ENCODE results near the gene CPLX3.

The CPLX3 gene

GRCh38 chr15:74847432-74847831 is 21.0 kb downstream of the CPLX3 start:
- no peak overlapping the region for H3K4me3 ChIP-seq (ENCODE audit: low read depth, low read length)
- in situ Hi-C loops (cut with HindIII; ENCODE audit: low sequenced_read_pairs): no loop called here
- no peak for TF ChIP-seq CTCF (IDR thresholded peaks at IDR 0.05; ENCODE audit: low read depth, low read length, missing control alignments)
- DNase-seq (ENCODE audit: low read depth): no peak

- H3K4me3 ChIP-seq (ENCODE audit: low read depth, low read length): no peak overlapping the region
- TF ChIP-seq CTCF (IDR thresholded peaks at IDR 0.05; ENCODE audit: low read depth, low read length, missing control alignments): no peak
- DNase-seq (ENCODE audit: low read depth): no peak
- in situ Hi-C loops (cut with HindIII; ENCODE audit: low sequenced_read_pairs): no loop called here
Measured at GRCh38 chr15:74850393-74850792, 24.0 kb downstream of the CPLX3 start.

- no peak for TF ChIP-seq CTCF (IDR thresholded peaks at IDR 0.05; ENCODE audit: low read depth, low read length, missing control alignments)
- H3K4me3 ChIP-seq (ENCODE audit: low read depth, low read length): no peak overlapping the region
- in situ Hi-C loops (cut with HindIII; ENCODE audit: low sequenced_read_pairs): no loop called here
- DNase-seq (ENCODE audit: low read depth): no peak
Measured at GRCh38 chr15:74851960-74852359, 25.5 kb downstream of the CPLX3 start.

- in situ Hi-C loops (cut with HindIII; ENCODE audit: low sequenced_read_pairs): no loop called here
- DNase-seq (ENCODE audit: low read depth): no peak
- H3K4me3 ChIP-seq (ENCODE audit: low read depth, low read length): no peak overlapping the region
- TF ChIP-seq CTCF (IDR thresholded peaks at IDR 0.05; ENCODE audit: low read depth, low read length, missing control alignments): no peak
Measured at GRCh38 chr15:74854453-74855022, 28.1 kb downstream of the CPLX3 start.

- no peak overlapping the region for H3K4me3 ChIP-seq (ENCODE audit: low read depth, low read length)
- in situ Hi-C loops (cut with HindIII; ENCODE audit: low sequenced_read_pairs): no loop called here
- TF ChIP-seq CTCF (IDR thresholded peaks at IDR 0.05; ENCODE audit: low read depth, low read length, missing control alignments): no peak
- no peak for DNase-seq (ENCODE audit: low read depth)
Measured at GRCh38 chr15:74855857-74856256, 29.4 kb downstream of the CPLX3 start.

- in situ Hi-C loops (cut with HindIII; ENCODE audit: low sequenced_read_pairs): no loop called here
- TF ChIP-seq CTCF (IDR thresholded peaks at IDR 0.05; ENCODE audit: low read depth, low read length, missing control alignments): no peak
- H3K4me3 ChIP-seq (ENCODE audit: low read depth, low read length): no peak overlapping the region
- DNase-seq (ENCODE audit: low read depth): no peak
Measured at GRCh38 chr15:74856537-74856936, 30.1 kb downstream of the CPLX3 start.
